Fibroblast of mammary gland (primary cell): ENCODE measurements around the gene BRME1.
"Not testable (repeated sequence)": the region's sequence is repeated elsewhere in the genome, so short reads cannot be mapped to it uniquely, and the experiment has no call there.

Experiments
- DNase-seq: peaks from one replicate; pipeline ENCODE4 v3.0.0-alpha.2; 2010; ENCODE audit warnings: low read depth
- H3K4me3 ChIP-seq: 2 replicates; pipeline ENCODE4 v1.5.1; 2011; ENCODE audit warnings: low read depth, mild to moderate bottlenecking, low read length, moderate library complexity; ENCODE audit not compliant: control insufficient read depth
- CTCF ChIP-seq: conservative IDR thresholded peaks from 2 replicates; pipeline ENCODE4 v1.5.1; 2011; ENCODE audit warnings: low read depth, low read length, inconsistent platforms; ENCODE audit not compliant: control insufficient read depth, insufficient read depth

BRME1 gene

GRCh38 chr19:13926715-13927114, 20.8 kb upstream of the BRME1 start:
- no peak overlapping the region for H3K4me3 ChIP-seq
- no peak for DNase-seq
- no peak for TF ChIP-seq CTCF

- no peak for TF ChIP-seq CTCF
- no peak for DNase-seq
- H3K4me3 ChIP-seq: no peak overlapping the region
Observed at GRCh38 chr19:13926010-13926409, 20.1 kb upstream of the BRME1 start.

- no peak for TF ChIP-seq CTCF
- no peak for DNase-seq
- H3K4me3 ChIP-seq: no peak overlapping the region
Observed at GRCh38 chr19:13923194-13923987, 17.5 kb upstream of the BRME1 start.

GRCh38 chr19:13922118-13922517, 16.2 kb upstream of the BRME1 start:
- DNase-seq, H3K4me3 ChIP-seq: not testable (repeated sequence)

GRCh38 chr19:13920940-13921747, 15.2 kb upstream of the BRME1 start:
- no peak overlapping the region for H3K4me3 ChIP-seq
- TF ChIP-seq CTCF: no peak
- peak; percentile 64 for DNase-seq

GRCh38 chr19:13920524-13920923, 14.6 kb upstream of the BRME1 start:
- no peak overlapping the region for H3K4me3 ChIP-seq
- no peak for DNase-seq
- no peak for TF ChIP-seq CTCF

GRCh38 chr19:13918726-13919411, 13.0 kb upstream of the BRME1 start:
- no peak for TF ChIP-seq CTCF
- DNase-seq: no peak
- no peak overlapping the region for H3K4me3 ChIP-seq
